GM12864 (cell line): ENCODE results near the gene RASAL1.
"Not testable (repeated sequence)": the region's sequence is repeated elsewhere in the genome, so short reads cannot be mapped to it uniquely, and the experiment has no call there.

Experiments used
- DNase-seq: peaks from one replicate; pipeline ENCODE4 v3.0.0-alpha.2; 2011; ENCODE audit warnings: low read depth
- H3K4me3 ChIP-seq: 2 replicates; pipeline ENCODE4 v1.5.1; 2011; ENCODE audit warnings: mild to moderate bottlenecking, low read depth, low read length, control low read depth
- TF ChIP-seq, protein P1 (sequence below): IDR thresholded peaks from 2 replicates; pipeline ENCODE4 v1.5.1; 2011; ENCODE audit warnings: low read depth, mild to moderate bottlenecking, moderate library complexity, low read length, control low read depth, inconsistent platforms; ENCODE audit errors: missing control alignments

The RASAL1 gene

GRCh38 chr12:113127791-113128199, 7.8 kb downstream of the RASAL1 start:
- DNase-seq: no peak
- TF ChIP-seq, protein P1, sequence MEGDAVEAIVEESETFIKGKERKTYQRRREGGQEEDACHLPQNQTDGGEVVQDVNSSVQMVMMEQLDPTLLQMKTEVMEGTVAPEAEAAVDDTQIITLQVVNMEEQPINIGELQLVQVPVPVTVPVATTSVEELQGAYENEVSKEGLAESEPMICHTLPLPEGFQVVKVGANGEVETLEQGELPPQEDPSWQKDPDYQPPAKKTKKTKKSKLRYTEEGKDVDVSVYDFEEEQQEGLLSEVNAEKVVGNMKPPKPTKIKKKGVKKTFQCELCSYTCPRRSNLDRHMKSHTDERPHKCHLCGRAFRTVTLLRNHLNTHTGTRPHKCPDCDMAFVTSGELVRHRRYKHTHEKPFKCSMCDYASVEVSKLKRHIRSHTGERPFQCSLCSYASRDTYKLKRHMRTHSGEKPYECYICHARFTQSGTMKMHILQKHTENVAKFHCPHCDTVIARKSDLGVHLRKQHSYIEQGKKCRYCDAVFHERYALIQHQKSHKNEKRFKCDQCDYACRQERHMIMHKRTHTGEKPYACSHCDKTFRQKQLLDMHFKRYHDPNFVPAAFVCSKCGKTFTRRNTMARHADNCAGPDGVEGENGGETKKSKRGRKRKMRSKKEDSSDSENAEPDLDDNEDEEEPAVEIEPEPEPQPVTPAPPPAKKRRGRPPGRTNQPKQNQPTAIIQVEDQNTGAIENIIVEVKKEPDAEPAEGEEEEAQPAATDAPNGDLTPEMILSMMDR: no peak
- H3K4me3 ChIP-seq: no peak overlapping the region

DNA sequence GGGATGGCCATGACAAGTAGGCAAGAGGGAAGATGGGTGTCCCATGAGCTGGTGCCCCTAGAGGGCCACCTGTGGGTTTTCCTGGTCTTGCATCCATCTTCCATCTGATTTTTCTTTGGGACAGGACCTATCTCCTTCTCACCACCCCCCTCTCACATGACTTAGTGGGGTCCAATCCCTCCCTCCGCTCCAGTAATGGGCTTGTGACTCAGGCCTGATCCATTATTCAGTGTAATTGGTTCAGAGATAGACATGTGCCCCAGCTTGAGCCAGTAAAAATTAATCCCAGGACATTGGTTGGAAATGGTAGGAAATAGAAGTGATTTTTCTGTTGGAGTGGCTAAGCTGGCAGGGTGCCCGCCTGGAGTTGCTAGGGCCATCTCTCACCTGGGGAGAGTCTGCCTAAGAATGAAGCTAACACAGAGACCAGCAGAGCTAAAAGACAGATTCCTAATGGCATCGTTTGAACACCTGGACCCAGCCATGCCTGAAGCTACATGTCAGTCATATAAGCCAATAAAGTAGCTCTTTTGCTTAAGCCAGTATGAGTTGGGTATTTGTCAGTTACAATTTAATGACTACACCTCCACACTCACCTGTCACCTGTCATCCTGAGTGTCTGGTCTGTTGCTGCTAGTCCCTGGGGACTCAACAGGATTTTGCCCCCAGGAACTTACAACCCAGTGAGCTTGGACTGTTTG, 14.7 kb downstream of the RASAL1 start:
- TF ChIP-seq, protein P1: no peak
- DNase-seq: no peak
- H3K4me3 ChIP-seq: no peak overlapping the region

- no peak overlapping the region for H3K4me3 ChIP-seq
- TF ChIP-seq, protein P1: no peak
- DNase-seq: no peak
These were observed 15.4 kb downstream of the RASAL1 start for GRCh38 chr12:113119980-113120669.

DNA sequence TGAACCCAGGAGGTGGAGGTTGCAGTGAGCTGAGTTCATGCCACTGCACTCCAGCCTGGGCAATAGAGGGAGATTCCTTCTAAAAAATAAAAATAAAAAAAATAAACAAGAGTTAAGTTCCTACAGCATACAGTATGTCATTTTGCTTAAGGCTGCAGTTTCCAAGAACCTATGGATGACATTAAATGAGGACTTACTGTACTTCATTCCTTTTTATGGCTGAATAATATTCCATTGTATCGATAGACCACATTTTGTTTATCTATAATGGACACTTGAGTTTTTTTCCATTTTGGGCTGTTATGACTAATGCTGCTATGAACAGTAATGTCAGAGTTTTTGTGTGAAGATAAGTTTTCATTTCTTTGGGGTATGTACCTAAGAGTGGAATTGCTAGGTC, 17.4 kb downstream of the RASAL1 start:
- DNase-seq: no peak
- no peak overlapping the region for H3K4me3 ChIP-seq
- TF ChIP-seq, protein P1: no peak

GRCh38 chr12:113117684-113118083, 17.9 kb downstream of the RASAL1 start:
- not testable (repeated sequence) for DNase-seq, H3K4me3 ChIP-seq

DNA sequence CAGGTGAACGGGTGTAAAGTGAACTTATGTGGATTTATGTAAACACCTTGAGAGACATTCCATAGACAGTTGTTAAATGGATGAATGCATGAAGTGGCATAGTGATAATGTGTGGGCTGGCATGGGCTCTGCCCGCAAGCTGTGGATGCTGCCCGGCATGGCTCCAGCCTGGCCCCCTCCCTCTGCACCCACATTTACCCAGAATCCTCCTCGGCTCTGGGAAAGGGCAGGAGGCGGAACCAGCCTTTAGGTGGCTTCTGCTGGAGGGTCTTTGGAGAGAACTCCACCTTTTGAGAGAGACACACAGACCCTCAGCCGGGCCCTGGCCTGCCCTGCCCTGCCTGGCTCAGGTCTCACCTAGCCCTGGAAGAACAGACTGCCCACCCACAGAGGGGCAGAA, 18.7 kb downstream of the RASAL1 start:
- no peak for DNase-seq
- TF ChIP-seq, protein P1: no peak
- H3K4me3 ChIP-seq: no peak overlapping the region

DNA sequence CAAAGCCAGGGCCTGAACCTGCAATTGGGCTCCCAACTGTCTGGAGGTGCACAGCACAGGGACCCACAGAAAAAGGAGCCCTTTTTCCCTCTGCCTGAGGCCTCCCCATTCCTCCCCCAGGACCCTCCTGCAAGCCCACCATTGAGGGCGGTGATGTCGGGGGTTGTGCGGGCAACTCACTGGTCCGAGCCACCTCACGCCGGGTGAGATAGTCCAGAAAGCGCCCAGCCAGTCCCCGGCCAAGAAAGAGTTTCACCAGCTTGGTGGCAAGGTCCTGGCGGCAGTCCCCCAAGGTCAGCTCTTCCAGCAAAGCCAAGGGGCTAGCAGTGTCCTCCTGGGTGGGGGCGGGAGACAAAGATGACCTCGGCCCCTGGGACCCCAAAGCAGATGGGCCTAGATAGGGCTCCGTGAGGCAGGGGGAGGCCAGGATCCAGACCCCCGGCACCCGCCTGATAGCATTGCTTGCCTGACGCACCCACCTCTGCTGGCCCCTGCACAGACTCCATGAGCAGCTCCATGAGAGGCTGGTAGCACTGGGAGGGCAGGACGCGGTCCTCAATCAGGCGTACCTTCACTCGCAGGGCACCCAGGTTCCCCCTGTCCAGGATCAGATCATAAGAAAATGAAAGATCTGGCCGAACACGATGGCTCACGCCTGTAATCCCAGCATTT, 20.0 kb downstream of the RASAL1 start:
- H3K4me3 ChIP-seq: no peak overlapping the region
- TF ChIP-seq, protein P1: no peak
- DNase-seq: no peak
